Mesenchymal stem cell (in vitro differentiated cells and primary cell): ENCODE data around the gene CPNE1.
"Not testable (repeated sequence)": the region's sequence is repeated elsewhere in the genome, so short reads cannot be mapped to it uniquely, and the experiment has no call there.

Source experiments
- DNase-seq: peaks from one replicate; pipeline ENCODE4 v3.0.0-alpha.2; 2013
- H2AFZ ChIP-seq: one replicate; pipeline ENCODE4 v1.6.1; 2013; ENCODE audit warnings: low read depth, mild to moderate bottlenecking, control low read depth, inconsistent platforms, low read length, moderate library complexity
- H2AK5ac ChIP-seq: 2 replicates; pipeline ENCODE4 v1.6.1; 2013; ENCODE audit warnings: low read length, moderate library complexity, mild to moderate bottlenecking, inconsistent platforms; ENCODE audit not compliant: severe bottlenecking
- H2BK120ac ChIP-seq: one replicate; pipeline ENCODE4 v1.6.1; 2013; ENCODE audit warnings: low read depth, mild to moderate bottlenecking, inconsistent platforms, low read length, moderate library complexity
- H2BK12ac ChIP-seq, 2 experiments: one replicate each; pipeline ENCODE4 v1.6.1; 2013; ENCODE audit warnings: inconsistent platforms in 2 of 2, low read length in 2 of 2, mild to moderate bottlenecking in 2 of 2, moderate library complexity in 2 of 2, control low read depth in 1 of 2
- H2BK15ac ChIP-seq: one replicate; pipeline ENCODE4 v1.6.1; 2013; ENCODE audit warnings: mild to moderate bottlenecking, low read depth, inconsistent platforms; ENCODE audit not compliant: poor library complexity, severe bottlenecking
- H2BK5ac ChIP-seq: 2 replicates; pipeline ENCODE4 v1.6.1; 2013; ENCODE audit warnings: low read depth, mild to moderate bottlenecking, low read length, control low read depth, inconsistent platforms; ENCODE audit not compliant: poor library complexity, severe bottlenecking
- H3K14ac ChIP-seq, 2 experiments: one replicate each; pipeline ENCODE4 v1.6.1; 2013; ENCODE audit warnings: inconsistent platforms in 2 of 2, low read length in 2 of 2, control low read depth in 1 of 2, mild to moderate bottlenecking in 1 of 2, moderate library complexity in 1 of 2
- H3K18ac ChIP-seq, 2 experiments: one replicate each; pipeline ENCODE4 v1.6.1; 2013; ENCODE audit warnings: inconsistent platforms in 2 of 2, low read length in 2 of 2, control low read depth in 1 of 2, low read depth in 1 of 2, mild to moderate bottlenecking in 1 of 2
- H3K23ac ChIP-seq, 2 experiments: one replicate each; pipeline ENCODE4 v1.6.1; 2013; ENCODE audit warnings: inconsistent platforms in 2 of 2, low read length in 2 of 2, mild to moderate bottlenecking in 2 of 2, moderate library complexity in 2 of 2, control low read depth in 1 of 2
- H3K27ac ChIP-seq: 2 replicates; pipeline ENCODE4 v1.5.1; 2013; ENCODE audit warnings: mild to moderate bottlenecking, moderate library complexity, low read length, control low read depth, inconsistent platforms; ENCODE audit not compliant: poor library complexity, severe bottlenecking
- H3K27me3 ChIP-seq, 2 experiments: 2 replicates each; pipeline versions ENCODE4 v1.6.1 to v1.7.0; 2013; ENCODE audit warnings: low read length in 2 of 2, mild to moderate bottlenecking in 2 of 2, moderate library complexity in 2 of 2, control low read depth in 1 of 2, inconsistent platforms in 1 of 2; ENCODE audit not compliant: control insufficient read depth in 1 of 2, insufficient read depth in 1 of 2
- H3K36me3 ChIP-seq, 2 experiments: 2 replicates each; pipeline versions ENCODE4 v1.6.1 to v1.7.0; 2013; ENCODE audit warnings: low read length in 2 of 2, control low read depth in 1 of 2, inconsistent platforms in 1 of 2, low read depth in 1 of 2, mild to moderate bottlenecking in 1 of 2; ENCODE audit not compliant: insufficient read depth in 2 of 2, control insufficient read depth in 1 of 2
- H3K4ac ChIP-seq, 2 experiments: one replicate each; pipeline ENCODE4 v1.6.1; 2013; ENCODE audit warnings: inconsistent platforms in 2 of 2, low read length in 2 of 2, mild to moderate bottlenecking in 2 of 2, moderate library complexity in 2 of 2, control low read depth in 1 of 2, low read depth in 1 of 2
- H3K4me1 ChIP-seq: 2 replicates; pipeline ENCODE4 v1.6.1; 2013; ENCODE audit warnings: low read depth, low read length, control low read depth; ENCODE audit not compliant: control insufficient read depth, insufficient read depth
- H3K4me2 ChIP-seq: 2 replicates; pipeline ENCODE4 v1.6.1; 2013; ENCODE audit warnings: low read length, mild to moderate bottlenecking, inconsistent platforms; ENCODE audit not compliant: poor library complexity, severe bottlenecking
- H3K4me3 ChIP-seq, 2 experiments: 2 replicates each; pipeline versions ENCODE4 v1.5.1 to v1.7.0; 2013; ENCODE audit warnings: low read length in 2 of 2, mild to moderate bottlenecking in 2 of 2, control low read depth in 1 of 2, low read depth in 1 of 2; ENCODE audit not compliant: insufficient read depth in 1 of 2
- H3K79me1 ChIP-seq: replicated peaks from 2 replicates; pipeline ENCODE4 v1.6.1; 2013; ENCODE audit warnings: mild to moderate bottlenecking, control low read depth, low read length, inconsistent platforms; ENCODE audit not compliant: poor library complexity, severe bottlenecking
- H3K9ac ChIP-seq: 2 replicates; pipeline ENCODE4 v1.7.0; 2013; ENCODE audit warnings: mild to moderate bottlenecking, low read length, moderate library complexity
- H3K9me3 ChIP-seq: 2 replicates; pipeline ENCODE4 v1.7.0; 2013; ENCODE audit warnings: mild to moderate bottlenecking, low read length; ENCODE audit not compliant: control insufficient read depth
- H4K8ac ChIP-seq: one replicate; pipeline ENCODE4 v1.6.1; 2013; ENCODE audit warnings: inconsistent platforms, mild to moderate bottlenecking, low read length, moderate library complexity
- H4K91ac ChIP-seq: one replicate; pipeline ENCODE4 v1.6.1; 2013; ENCODE audit warnings: mild to moderate bottlenecking, low read length, inconsistent platforms
- WGBS: methylation state at CpG from one replicate; pipeline ENCODE4 v1.1.7; 2013; ENCODE audit warnings: mixed read lengths; 5-methylcytosine and 5-hydroxymethylcytosine counted together

CPNE1 gene

GRCh38 chr20:35706591-35707529 is 42.2 kb upstream of the CPNE1 start:
- not testable (repeated sequence) for H3K23ac ChIP-seq, H2BK15ac ChIP-seq, H4K8ac ChIP-seq, DNase-seq, H2BK5ac ChIP-seq, H3K4me2 ChIP-seq, H3K18ac ChIP-seq, H3K9ac ChIP-seq, H3K79me1 ChIP-seq, H3K4ac ChIP-seq, H2BK12ac ChIP-seq, H2AFZ ChIP-seq, H3K4me3 ChIP-seq, H3K27ac ChIP-seq, H3K9me3 ChIP-seq, H2BK120ac ChIP-seq, H3K4me1 ChIP-seq, H2AK5ac ChIP-seq, H3K27me3 ChIP-seq, H4K91ac ChIP-seq, H3K14ac ChIP-seq
- WGBS, result 93% methylated on average over 8 of the region's 17 CpGs
- H3K36me3 ChIP-seq, result peaks cover 19 to 97% of the 10 kb centered on the region in 2 experiments

- not testable (repeated sequence) for H3K14ac ChIP-seq, H2BK120ac ChIP-seq, H3K4me3 ChIP-seq, H3K79me1 ChIP-seq, H3K4me1 ChIP-seq, H4K91ac ChIP-seq, H3K27ac ChIP-seq, H3K4ac ChIP-seq, H3K9me3 ChIP-seq, H2BK15ac ChIP-seq, H3K23ac ChIP-seq, H2BK12ac ChIP-seq, H3K4me2 ChIP-seq, H4K8ac ChIP-seq, H2BK5ac ChIP-seq, DNase-seq, H3K27me3 ChIP-seq, H3K18ac ChIP-seq, H2AK5ac ChIP-seq, H2AFZ ChIP-seq
- Histone ChIP-seq H3K36me3 (peaks cover 23 to 97% of the 10 kb centered on the region in 2 experiments), H3K9ac (peak overlapping the region; percentile 21)
- WGBS, result 96% methylated on average over 10 of the region's 11 CpGs
Observed at GRCh38 chr20:35705894-35706293, 41.2 kb upstream of the CPNE1 start.

GRCh38 chr20:35704514-35705261 is 40.0 kb upstream of the CPNE1 start:
- H3K4me2 ChIP-seq, result no peak overlapping the region
- no peak for DNase-seq
- H2BK120ac ChIP-seq, result no peak overlapping the region
- peaks cover 4% of the 10 kb centered on the region for H3K4me1 ChIP-seq
- H4K8ac ChIP-seq, result no peak overlapping the region
- H2BK15ac ChIP-seq, result no peak overlapping the region
- no peak overlapping the region for H4K91ac ChIP-seq
- no peak overlapping the region for H3K14ac ChIP-seq
- H2AK5ac ChIP-seq, result no peak overlapping the region
- no peaks in the 10 kb centered on the region for H3K27me3 ChIP-seq
- no peaks in the 10 kb centered on the region for H3K9me3 ChIP-seq
- H3K23ac ChIP-seq, result no peak overlapping the region
- no peak overlapping the region for H3K18ac ChIP-seq
- H3K79me1 ChIP-seq, result no peaks in the 10 kb centered on the region
- H2BK12ac ChIP-seq, result no peak overlapping the region
- peak overlapping the region; percentile 5 for H3K9ac ChIP-seq
- no peak overlapping the region for H3K4ac ChIP-seq
- WGBS, result 89% methylated on average over 5 of the region's 5 CpGs
- H3K36me3 ChIP-seq, result peaks cover 23 to 90% of the 10 kb centered on the region in 2 experiments
- no peak overlapping the region for H2BK5ac ChIP-seq
- H2AFZ ChIP-seq, result no peak overlapping the region
- H3K4me3 ChIP-seq, result no peak overlapping the region
- H3K27ac ChIP-seq, result no peak overlapping the region
